Ovary (tissue), 3 donors: Measurements from ENCODE around the gene COX19.

Experiments
- CTCF ChIP-seq, 3 donors: fragments of 450-650 bp in 2 of 3; fragments of 200-600 bp in 1 of 3; IDR thresholded peaks; one replicate each; pipeline versions ENCODE4 v1.5.1 to v1.8.0; 2016 to 2022; ENCODE audit warnings: antibody characterized with exemption in 3 of 3, mild to moderate bottlenecking in 1 of 3
- EP300 ChIP-seq: sonication (generic); formaldehyde crosslinking; IDR thresholded peaks from one replicate; pipeline ENCODE4 v1.6.1; 2017; ENCODE audit warnings: antibody characterized with exemption
- POLR2A ChIP-seq: fragments of 450-650 bp; IDR thresholded peaks from one replicate; pipeline ENCODE4 v1.6.1; 2017; ENCODE audit warnings: antibody characterized with exemption, mild to moderate bottlenecking, moderate library complexity
- donor health status: DM: no; HTN: no; CAD: no.

DNA sequence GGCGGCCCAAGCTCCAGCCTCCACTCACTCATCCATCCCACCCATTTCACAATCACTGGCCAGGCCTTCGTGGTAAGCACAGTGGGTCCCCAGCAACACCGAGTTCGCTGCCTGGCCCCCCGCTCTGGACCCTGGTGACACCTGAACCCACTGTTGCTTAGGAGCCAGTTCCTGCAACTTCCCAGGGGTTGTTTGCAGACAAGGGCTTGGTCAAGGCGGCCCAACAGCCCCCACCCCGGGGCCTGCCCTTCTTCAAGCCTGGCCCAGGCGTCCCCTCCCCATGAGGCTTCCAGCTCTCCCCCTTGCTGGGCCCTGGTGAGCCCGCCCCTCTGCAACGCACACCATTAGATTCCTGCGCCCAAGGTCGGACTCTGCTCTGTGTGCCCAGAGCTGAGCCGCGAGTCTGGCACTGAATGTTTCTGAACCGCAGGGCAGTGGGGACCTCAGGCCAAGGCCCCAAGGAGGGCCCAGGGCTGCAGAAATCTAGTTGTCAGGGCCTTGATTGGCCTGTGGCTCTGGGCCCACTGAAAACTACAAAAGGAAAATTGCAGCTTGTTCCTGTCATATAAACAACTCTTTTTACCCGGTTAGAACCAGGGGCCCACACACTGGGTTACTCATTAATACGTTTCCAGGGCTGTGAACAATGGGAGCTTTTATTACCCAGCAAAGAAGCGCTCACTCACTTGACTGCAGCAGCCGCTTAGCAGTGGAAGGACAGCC is 2.1 kb upstream of the COX19 start:
- TF ChIP-seq POLR2A (no peak), EP300 (no peak), CTCF (IDR thresholded peaks at IDR 0.05) (no peak)
